GDM1 (cell line): Measurements from ENCODE around the gene CACNG7.

Source experiments
- DNase-seq: peaks from one replicate; lab custom pipeline; 2025; lab: John Stamatoyannopoulos, UW

Gene CACNG7

GRCh38 chr19:53983457-53984289 lies 74.6 kb downstream of the CACNG7 start:
- no peak for DNase-seq

DNA sequence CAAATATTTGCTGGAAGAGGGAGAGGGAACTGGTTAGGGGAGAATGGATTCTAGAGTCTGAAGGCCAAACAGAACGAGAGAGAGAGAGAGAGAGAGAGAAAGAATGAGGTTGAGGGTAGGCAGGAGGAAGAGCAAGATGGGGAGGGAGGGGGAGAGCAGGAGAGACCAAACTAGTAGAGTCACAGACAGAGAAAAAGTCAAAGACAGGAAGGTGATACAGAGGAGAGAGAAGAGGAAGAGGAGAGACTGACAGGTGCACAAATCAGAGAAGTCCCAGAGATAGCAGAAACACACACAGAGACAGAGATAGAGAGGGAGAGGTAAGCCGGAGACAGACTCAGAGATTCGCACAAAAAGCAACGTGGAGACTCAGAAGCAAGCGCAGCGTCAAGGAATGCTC lies 76.8 kb downstream of the CACNG7 start:
- no peak for DNase-seq

- DNase-seq = no peak
Observed at GRCh38 chr19:53988981-53989380, 79.9 kb downstream of the CACNG7 start.

DNA sequence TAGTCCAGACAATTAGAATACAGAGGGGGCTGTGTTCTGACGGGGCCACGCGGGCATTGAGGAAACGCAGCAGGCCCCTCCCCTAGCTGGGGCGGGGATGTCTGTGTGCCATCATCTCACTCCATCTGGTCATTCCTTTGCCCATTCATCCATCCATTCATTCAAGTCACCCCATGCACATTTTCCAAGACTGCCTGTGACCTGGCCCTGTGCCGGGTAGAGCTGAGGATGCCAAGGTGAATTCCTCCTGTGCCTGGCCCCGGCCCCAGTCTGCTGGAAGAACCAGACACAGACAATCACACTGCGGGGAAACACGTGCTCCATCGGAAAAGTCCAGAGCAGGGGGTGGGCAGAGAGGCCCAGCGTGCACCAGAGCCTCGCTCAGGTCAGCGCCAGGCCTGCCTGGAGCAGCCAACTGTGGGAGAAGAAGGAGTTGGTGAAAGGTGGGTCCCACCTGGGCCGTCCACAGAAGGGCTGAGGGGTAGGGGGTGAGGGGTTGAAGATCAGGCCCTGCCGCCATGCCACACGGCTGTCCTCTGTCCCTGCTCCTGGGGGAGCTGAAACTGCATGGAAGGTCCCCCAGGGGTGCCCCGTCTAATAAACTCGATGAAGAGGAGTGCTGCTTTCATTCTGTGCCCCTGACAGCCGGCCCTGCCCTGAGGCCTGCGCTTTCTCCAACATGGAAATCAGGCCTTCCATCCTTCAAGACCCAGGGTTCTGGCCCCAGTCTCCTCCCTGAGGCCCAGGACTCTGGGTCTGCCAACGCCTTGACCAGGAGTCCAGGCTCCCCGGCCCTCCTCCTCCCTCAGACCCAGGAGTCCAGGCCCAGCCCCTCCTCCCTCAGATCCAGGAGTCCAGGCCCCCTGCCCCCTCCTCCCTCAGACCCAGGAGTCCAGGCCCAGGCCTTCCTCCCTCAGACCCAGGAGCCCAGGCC lies 80.8 kb downstream of the CACNG7 start:
- no peak for DNase-seq

GRCh38 chr19:53991224-53992113 lies 82.4 kb downstream of the CACNG7 start, which contains the start of gene CACNG6:
CACNG6 (plus strand) TSS chr19:53991637; CDS start chr19:53992878, 1,241 bp downstream.
- no peak for DNase-seq

DNA sequence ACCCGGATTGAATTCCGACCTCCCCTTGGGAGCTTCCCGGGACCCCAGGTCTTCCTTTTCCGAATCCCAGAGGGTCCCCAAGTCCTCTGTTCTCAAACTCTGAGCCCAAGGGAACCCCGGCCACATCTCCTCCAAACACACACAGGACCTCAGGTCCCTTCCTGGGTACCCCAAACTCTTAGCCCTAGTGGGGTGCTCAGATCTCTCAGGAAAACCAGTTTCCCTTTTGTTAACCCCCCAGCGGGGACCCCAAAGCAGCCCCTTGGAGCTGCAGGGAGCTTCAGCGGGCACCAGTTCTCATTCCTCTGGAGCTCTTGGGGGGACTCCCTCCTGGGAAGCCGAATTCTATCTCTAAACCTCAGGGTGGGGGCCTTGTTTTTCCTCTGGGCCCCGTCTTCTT lies 83.1 kb downstream of the CACNG7 start:
- no peak for DNase-seq

- no peak for DNase-seq
Observed at GRCh38 chr19:53992815-53993214, 83.7 kb downstream of the CACNG7 start.

DNA sequence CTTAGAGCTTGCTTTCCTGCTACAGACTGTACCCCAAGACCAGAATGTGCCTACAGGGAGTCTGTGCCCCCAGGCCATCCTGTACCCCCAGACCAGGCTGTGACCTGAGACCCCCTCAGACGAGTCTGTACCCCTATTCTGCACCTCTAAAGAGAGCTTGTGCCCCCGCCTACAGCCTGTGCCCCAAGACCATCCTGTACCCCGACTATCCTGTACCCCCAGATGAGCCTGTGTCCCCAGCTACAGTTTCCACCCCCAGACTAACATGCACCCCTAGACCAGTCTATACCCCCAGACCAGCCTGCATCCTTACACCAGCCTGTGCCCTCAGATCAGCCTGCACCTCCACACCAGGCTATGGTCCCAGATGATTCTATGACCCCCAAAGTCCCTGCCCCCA lies 84.4 kb downstream of the CACNG7 start:
- no peak for DNase-seq
